IPS DF 4.7 (cell line): ENCODE results near the gene CETN1.

Experiments
- DNase-seq: peaks from one replicate; pipeline ENCODE4 v3.0.0-alpha.2; 2013; ENCODE audit warnings: low spot score; ENCODE audit errors: extremely low read depth

Gene CETN1

DNA sequence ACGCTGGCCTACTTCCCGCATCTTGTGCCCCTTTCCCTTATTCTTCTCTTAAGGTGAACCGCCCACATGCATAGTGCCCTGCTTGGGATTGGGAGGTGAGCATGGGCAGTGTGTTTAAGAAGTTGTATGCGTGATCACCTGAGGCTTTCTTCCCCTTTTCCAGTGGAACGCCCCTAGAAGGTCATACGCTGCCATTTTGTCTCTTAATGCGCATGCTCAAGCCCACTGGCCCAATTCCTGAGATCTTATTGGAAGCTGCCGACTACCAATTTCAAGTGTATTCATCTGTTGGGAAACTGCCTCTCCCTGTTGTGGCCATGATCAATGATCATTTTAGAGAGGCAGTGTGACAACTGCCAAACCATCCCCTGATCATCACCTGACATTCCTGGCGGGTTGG, 3.3 kb upstream of the CETN1 start:
- no peak for DNase-seq

DNA sequence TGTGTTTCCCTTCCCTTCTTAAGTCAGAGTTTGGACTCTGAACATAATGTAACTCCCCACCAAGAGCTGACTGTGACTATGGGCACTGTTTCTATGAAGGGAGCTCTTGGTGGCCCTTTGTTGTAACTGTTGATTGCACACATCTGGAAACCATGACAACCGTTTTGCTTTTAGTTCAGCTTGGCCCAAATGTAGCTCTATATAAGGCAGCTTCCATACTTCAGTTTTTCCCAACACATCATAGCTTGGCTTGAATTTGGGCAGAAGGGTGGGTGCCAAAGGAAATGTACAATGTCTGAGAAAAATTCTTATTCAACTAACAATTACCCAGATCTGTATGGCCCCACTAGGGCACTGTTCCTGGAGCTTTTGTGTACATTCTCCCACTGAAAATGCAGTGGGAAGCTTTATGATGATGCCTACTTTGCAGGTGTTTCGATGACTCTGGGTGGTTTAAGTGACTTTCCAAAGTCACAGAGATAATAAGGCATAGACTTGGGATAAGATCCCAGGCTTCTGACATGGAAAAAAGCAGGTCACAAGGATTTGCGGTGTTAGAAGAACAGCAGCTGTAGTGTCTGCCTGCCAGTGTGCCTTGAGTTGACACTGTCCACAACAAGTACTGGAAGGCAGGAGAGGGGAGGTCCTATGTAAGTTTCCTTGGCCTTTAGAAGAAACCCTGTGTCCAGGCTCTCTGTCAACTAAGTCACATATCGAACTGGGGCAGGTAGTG, 2.4 kb upstream of the CETN1 start:
- no peak for DNase-seq

- no peak for DNase-seq
Observed at GRCh38 chr18:579238-579637, 942 bp upstream of the CETN1 start.

DNA sequence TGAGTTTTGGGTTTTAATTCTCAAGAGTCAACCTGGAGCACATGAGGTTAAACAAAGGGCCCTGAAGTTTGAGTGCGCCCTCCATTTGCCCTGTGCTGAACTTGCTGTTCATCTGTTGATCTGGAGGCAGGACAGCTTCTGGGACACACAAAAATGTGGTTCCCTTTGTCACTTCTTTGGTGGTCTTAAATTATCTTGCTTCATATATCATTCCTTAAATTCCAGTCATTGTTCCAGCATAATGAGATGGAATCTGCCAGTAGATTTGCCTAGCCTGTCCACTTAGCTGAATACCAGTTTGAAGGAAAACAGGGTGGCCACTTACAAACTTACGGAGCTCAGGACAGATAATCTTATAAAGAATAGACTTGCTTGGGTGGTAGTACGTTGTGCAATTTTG, 916 bp downstream of the CETN1 start:
- DNase-seq: no peak

DNA sequence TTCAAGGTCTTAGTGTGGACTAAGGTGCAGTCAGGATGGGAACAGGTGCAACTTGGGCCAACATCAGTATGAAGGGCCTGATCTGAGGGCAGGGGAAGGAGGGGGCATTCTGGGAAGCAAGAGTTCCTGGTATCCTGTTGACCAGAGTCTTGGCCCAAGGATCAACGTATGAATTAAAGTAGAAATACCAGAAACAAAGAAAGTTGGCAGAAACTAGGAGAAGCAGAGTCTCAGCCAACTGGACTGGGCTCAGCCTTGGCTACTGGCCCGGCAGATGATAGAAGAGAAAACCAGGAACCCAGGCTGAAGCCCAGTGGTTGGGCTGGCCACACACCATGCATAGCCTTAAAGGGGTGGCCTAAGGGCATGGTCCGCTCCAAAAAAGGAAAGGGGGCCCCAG, 2.3 kb downstream of the CETN1 start:
- no peak for DNase-seq

GRCh38 chr18:595068-595467, 14.9 kb downstream of the CETN1 start:
- no peak for DNase-seq

DNA sequence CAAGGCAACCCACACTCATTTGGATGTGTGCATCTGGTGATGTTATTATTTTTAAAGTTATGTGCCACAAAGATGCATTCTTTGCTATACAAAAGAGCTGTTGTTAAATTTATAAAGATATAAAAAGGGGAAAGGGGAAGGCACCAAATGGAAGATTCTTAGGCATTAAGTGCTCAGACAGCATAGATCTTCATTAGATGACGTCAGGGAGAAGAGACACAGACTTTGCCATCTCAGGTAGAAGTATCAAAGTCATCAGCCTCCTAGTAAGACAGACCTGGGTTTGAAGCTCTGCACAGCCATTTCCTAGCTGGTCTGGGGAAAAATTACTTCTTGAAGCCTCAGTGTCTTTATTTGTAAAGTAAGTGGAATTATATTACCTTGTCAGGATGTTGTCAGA, 15.4 kb downstream of the CETN1 start:
- no peak for DNase-seq

DNA sequence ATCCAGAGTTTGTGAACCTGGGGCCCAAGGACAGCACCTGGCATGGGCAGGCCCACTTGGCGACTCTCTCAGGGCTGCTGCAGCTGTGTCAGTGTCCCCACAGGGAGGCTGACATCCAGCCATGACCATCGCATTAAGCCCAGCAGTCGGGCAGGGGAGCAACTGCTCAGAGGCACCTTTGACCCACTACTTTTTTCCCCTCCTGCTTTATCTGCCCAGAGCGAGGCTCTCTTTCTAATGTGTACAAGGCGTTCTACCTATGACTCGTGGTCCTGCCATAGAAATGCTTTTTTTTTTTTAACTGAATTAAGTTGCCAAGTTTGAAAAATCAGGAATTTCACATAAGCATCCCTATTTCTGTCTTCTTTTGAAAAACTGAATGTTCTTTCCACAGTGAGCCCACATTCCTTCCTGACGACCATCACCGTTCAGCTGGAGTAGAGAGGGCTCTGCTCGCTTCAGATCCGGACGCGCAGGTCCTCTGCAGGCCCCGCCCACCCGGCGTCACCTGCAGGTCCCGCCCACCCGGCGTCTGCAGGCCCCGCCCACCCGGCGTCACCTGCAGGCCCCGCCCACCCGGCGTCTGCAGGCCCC, 16.2 kb downstream of the CETN1 start:
- DNase-seq: no peak

DNA sequence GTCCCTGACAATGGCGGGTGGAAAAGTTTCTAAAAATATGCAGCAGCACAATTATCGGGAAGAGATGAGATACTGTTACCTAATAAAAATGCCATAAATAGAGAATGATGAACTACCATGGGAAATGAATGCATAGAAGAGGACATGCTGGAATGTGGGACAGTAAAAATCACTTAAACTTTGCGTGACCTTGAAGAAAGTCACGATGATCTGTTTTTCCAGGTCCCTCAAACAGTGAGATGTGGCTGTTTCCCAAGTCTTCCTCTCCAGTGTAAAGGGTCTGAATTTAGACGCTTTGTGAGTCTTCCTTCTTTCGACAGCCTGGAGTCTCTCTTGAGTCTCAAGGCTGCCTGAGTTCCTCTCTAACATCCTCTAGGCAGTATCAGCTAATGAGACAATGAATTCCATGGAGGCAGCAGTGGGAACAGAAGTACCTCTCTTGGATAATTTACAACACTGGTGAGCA, 18.0 kb downstream of the CETN1 start:
- no peak for DNase-seq

DNA sequence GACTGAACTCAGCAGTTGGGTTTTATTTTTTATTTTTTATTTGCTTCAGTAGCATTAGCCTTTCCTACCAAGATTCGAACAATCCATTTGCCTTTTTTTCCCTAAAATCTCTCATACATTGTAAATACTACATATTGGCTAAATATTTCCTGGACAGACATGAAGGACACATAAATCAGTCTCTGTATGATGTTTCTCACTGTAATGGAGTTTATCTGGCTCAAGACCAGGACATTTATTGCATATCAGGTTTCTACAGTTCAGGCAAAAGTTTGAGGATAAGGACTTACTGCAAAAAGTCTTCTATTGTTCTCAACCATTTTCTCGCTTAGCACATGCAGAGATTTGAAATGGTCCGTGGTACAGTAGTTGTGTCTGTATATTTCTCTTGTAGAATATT, 19.9 kb downstream of the CETN1 start:
- no peak for DNase-seq

- DNase-seq: no peak
Observed at GRCh38 chr18:604771-605170, 24.6 kb downstream of the CETN1 start.

- no peak for DNase-seq
Observed at GRCh38 chr18:607930-608329, 27.8 kb downstream of the CETN1 start.

DNA sequence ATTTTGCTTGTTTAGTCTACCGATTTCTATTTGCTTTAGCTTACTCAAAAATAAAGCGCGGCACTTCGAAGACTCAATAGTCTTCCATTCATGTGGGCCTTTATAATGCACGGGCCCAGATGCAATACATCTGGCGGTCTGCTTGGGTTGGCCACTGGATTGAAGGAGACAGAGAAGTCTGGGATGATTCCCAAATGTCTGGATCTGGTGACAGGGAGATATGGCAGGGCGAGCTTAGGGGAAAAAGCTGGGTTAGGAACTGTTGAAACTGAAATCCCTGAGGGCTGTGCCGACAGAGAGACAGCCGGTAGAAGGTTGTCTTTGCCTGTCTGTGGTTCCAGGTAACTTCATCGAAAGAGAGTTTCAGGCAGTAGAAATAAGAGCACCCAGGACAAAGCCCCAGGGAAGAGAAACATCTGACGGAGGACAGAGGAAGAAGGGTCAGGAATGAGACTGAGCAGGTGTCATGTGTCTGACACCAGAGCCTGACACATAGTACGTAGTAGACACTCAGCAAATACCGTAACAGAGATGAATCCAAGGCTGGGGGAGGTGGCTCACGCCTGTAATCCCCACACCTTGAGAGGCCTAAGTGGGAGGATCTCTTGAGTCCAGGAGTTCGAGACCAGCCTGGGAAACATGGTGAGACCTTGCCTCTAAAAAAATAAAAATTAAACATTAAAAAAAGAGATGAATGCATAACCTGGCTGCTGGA, 30.2 kb downstream of the CETN1 start:
- DNase-seq: no peak

- no peak for DNase-seq
Observed at GRCh38 chr18:612156-612555, 32.0 kb downstream of the CETN1 start.

GRCh38 chr18:614193-614592, 34.0 kb downstream of the CETN1 start:
- no peak for DNase-seq

DNA sequence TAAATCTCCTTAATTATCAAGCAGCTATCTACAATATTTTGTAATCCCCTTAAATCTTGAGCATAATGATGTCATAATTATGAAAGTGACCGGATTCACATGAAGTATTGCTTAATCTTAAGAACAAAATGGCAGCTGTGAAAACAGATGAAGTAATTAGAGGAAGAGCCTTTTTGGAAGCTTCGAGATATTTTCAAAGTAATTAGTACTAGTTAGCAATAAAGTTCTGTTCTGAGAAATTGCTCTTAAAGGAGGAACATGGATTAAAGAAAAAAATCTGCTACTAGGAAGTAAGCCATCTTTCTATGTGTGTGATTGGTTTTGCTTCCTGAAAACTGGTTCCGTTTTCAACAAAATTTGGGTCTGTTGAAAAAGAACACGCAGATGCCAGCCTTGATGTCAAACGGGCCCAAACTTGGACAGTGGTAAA, 34.9 kb downstream of the CETN1 start:
- DNase-seq: no peak

DNA sequence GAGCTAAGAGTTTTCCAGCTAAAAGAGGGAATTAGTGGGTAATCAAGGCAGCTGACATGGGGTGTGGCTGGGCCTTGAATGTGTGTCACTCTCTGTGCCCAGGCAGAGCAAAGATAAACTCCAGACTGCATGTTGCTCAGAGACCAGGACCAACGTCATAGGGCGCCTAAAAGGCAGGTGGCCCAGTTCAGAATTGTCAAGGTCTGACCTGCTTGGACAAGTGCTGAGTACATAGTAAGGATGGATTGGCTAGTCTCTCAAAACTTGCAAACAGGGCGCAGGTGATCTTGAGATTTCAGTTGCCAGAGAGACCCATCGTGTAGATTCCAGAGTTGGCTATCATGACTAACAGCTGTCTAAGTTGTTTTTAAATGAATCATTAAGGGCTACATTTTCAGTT, 35.6 kb downstream of the CETN1 start:
- DNase-seq: no peak

GRCh38 chr18:616380-616995, 36.3 kb downstream of the CETN1 start:
- no peak for DNase-seq

GRCh38 chr18:617970-618504, 37.9 kb downstream of the CETN1 start:
- no peak for DNase-seq

DNA sequence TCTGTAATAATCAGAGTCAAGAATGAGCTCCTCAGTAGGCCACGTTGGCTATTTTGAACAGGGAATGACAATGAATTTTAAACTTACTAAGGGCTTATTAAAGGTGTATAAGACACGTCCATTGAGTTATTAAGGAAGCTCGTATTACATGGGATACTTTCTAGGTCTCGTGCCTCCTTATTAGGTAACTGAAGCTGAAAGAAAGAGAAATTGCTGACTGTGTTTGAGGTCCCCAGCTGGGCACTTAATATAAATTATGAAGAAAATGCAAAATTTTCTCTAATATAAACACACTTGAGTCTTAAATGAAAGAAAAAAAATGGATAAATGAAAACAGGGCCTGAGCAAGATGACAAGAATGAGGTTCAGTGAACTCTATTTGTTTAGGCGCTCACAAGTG, 38.4 kb downstream of the CETN1 start:
- DNase-seq: no peak

GRCh38 chr18:621291-622043, 41.3 kb downstream of the CETN1 start:
- DNase-seq: no peak
